Activated T-cell treated with anti-CD3 and anti-CD28 coated beads for 24 hours (primary cell): ENCODE results near the gene OSBPL6.

Source experiments
- DNase-seq: peaks from one replicate; pipeline ENCODE4 v3.0.0-alpha.2; 2020; ENCODE audit warnings: low read depth

Gene OSBPL6

GRCh38 chr2:178448968-178449661 lies 254.8 kb downstream of the OSBPL6 start:
- no peak for DNase-seq

- no peak for DNase-seq
Observed at GRCh38 chr2:178449700-178450523, 255.6 kb downstream of the OSBPL6 start.

DNA sequence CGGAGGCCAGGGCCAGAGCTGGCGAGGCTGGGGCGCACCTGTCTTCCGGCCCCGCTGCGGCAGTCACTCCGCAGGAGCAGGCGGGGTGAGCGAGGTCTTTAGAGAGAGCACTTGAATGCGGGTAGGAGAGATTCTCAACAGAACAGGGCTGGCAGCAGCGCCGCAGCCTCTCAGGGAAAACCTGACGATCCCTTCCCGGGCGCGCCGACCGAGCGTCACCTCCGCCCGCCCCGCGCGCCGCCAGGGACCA lies 256.1 kb downstream of the OSBPL6 start:
- no peak for DNase-seq

DNA sequence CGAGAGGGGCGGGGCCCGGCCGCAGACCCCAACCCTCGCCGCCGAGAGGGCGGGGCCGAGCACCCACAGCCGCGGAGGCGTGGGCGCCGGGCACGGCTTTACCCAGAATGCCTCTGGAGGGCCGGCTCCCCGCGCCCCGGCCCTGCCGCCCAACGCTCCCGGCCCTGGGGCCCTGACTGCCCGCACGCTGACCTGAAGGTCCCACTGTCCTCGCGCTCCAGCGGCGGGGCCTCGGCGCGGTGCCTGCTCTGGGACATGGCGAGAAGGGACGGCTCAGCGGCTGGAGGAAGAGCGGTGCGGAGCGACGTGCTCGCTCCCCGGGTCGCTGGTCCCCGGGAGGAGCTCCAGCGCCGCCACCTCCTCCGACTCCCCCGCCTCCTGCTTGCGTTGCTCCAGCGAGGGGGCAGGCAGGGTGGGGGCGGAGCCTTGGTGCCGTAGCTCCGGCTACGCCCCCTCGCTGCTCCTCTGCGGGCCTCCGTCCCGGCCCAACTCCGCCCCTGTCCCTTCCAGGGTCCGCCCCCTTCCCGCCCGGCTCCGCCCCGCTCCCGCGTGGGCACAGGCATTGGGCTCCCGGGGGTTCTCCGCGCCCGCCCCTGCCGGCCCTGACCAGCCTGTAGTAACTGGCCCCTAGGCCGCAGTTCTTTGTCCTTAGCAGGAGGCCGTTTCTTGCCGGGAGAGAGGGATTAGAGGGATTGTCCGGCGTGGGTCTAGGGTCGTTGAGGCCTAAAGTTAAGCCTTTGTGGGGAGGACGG lies 256.6 kb downstream of the OSBPL6 start, which contains the start of the genes PJVK and PRKRA:
TSS of gene PJVK (plus strand) at position 605 of the 752 bp plus-strand sequence. CDS start 2,032 bp downstream, outside the sequence.
TSS of gene PRKRA (minus strand) at position 402 of the 752 bp plus-strand sequence. CDS start at position 257, 145 bp downstream.
- peak; percentile 94 for DNase-seq

DNA sequence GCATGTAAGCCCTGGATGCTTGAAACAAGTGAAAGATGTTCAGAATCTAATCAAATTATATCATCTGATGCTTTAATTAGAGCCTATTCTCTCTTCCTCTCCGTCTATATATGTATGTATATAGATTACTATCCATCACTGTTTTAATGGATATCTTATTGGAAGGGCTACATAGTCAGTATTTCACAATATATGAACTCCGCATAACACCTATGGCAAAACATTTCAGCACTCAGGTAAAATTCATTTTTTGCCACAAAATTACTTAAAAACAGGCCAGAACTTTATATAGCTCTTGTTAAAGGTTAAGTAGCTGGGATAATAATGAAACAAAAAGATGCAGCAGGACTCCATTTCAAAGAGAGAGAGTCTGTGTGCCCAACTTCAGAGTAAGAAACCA lies 258.0 kb downstream of the OSBPL6 start:
- DNase-seq = no peak
